Subcutaneous abdominal adipose tissue (tissue), 5 donors: ENCODE data around the gene COL1A2.

Experiments
- H3K27ac ChIP-seq: one replicate; pipeline ENCODE4 v1.7.0; 2013; ENCODE audit warnings: low read depth, mild to moderate bottlenecking, inconsistent platforms, low read length, moderate library complexity
- H3K27me3 ChIP-seq, 5 donors: one replicate each; pipeline ENCODE4 v1.7.0; 2013; ENCODE audit warnings: low read length in 5 of 5, inconsistent platforms in 1 of 5; ENCODE audit not compliant: control insufficient read depth in 5 of 5, insufficient read depth in 4 of 5
- H3K36me3 ChIP-seq, 5 donors: one replicate each; pipeline ENCODE4 v1.7.0; 2013; ENCODE audit warnings: low read length in 5 of 5; ENCODE audit not compliant: control insufficient read depth in 5 of 5, insufficient read depth in 5 of 5
- H3K4me1 ChIP-seq, 5 donors: one replicate each; pipeline ENCODE4 v1.7.0; 2013; ENCODE audit warnings: low read length in 5 of 5, mild to moderate bottlenecking in 3 of 5, moderate library complexity in 1 of 5; ENCODE audit not compliant: control insufficient read depth in 5 of 5, insufficient read depth in 5 of 5
- H3K4me3 ChIP-seq, 5 donors: one replicate each; pipeline ENCODE4 v1.7.0; 2013; ENCODE audit warnings: low read length in 5 of 5, low read depth in 1 of 5
- H3K9ac ChIP-seq, 5 donors: one replicate each; pipeline ENCODE4 v1.7.0; 2013; ENCODE audit warnings: low read length in 5 of 5, mild to moderate bottlenecking in 4 of 5, moderate library complexity in 3 of 5
- H3K9me3 ChIP-seq, 5 donors: one replicate each; pipeline ENCODE4 v1.7.0; 2013; ENCODE audit warnings: low read length in 5 of 5; ENCODE audit not compliant: control insufficient read depth in 5 of 5
- donor health status: healthy.
- donor health status: healthy.
- donor health status: healthy.
- donor health status: healthy.
- donor health status: healthy.

The COL1A2 gene

GRCh38 chr7:94452239-94452638, 57.5 kb downstream of the COL1A2 start:
- Histone ChIP-seq H3K36me3 (no peaks in the 10 kb centered on the region), H3K9ac (no peak overlapping the region), H3K9me3 (no peaks in the 10 kb centered on the region), H3K4me1 (peaks cover 0 to 5% (median 0%) of the 10 kb centered on the region in 5 donors), H3K27ac (no peak overlapping the region), H3K4me3 (no peak overlapping the region), H3K27me3 (no peaks in the 10 kb centered on the region)

- H3K27ac ChIP-seq, result no peak overlapping the region
- peaks cover 0 to 5% (median 0%) of the 10 kb centered on the region in 5 donors for H3K4me1 ChIP-seq
- no peaks in the 10 kb centered on the region for H3K27me3 ChIP-seq
- no peaks in the 10 kb centered on the region for H3K36me3 ChIP-seq
- no peak overlapping the region for H3K9ac ChIP-seq
- H3K9me3 ChIP-seq, result no peaks in the 10 kb centered on the region
- no peak overlapping the region for H3K4me3 ChIP-seq
These were observed 59.2 kb downstream of the COL1A2 start for GRCh38 chr7:94453898-94454297.

GRCh38 chr7:94458041-94458440, 63.3 kb downstream of the COL1A2 start:
- H3K4me1 ChIP-seq, result peaks cover 0 to 5% (median 0%) of the 10 kb centered on the region in 5 donors
- no peak overlapping the region for H3K27ac ChIP-seq
- no peaks in the 10 kb centered on the region for H3K27me3 ChIP-seq
- H3K9me3 ChIP-seq, result no peaks in the 10 kb centered on the region
- H3K9ac ChIP-seq, result no peak overlapping the region
- H3K36me3 ChIP-seq, result no peaks in the 10 kb centered on the region
- no peak overlapping the region for H3K4me3 ChIP-seq

DNA sequence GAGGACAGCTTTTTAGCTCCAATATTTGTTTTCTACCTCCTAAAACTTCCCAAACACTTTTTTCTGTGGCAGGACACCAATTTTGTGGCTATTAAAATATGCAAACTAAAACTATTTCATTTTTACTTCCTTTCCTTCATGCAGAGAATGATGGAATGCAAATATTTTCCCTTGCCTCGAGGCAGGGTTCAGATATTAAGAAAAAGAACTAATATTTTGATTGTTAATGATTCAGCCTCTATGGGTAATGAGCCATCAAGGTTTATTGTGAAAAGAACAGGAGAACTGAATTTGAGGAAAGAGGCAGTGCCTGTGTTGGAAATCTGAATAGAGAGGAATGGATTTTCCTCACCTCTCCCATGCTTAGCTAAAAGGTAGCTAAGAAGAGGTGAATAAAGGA, 71.8 kb downstream of the COL1A2 start:
- Histone ChIP-seq H3K4me1 (no peaks in the 10 kb centered on the region), H3K9me3 (peaks cover 0 to 10% (median 4%) of the 10 kb centered on the region in 5 donors), H3K27me3 (no peaks in the 10 kb centered on the region), H3K27ac (no peak overlapping the region), H3K4me3 (no peak overlapping the region), H3K36me3 (no peaks in the 10 kb centered on the region), H3K9ac (no peak overlapping the region)

GRCh38 chr7:94471604-94472003, 76.9 kb downstream of the COL1A2 start:
- H3K4me3 ChIP-seq, result no peak overlapping the region
- H3K27me3 ChIP-seq, result no peaks in the 10 kb centered on the region
- H3K9me3 ChIP-seq, result peaks cover 2 to 17% (median 4%) of the 10 kb centered on the region in 5 donors
- H3K9ac ChIP-seq, result no peak overlapping the region
- H3K36me3 ChIP-seq, result no peaks in the 10 kb centered on the region
- no peak overlapping the region for H3K27ac ChIP-seq
- H3K4me1 ChIP-seq, result no peaks in the 10 kb centered on the region

GRCh38 chr7:94472608-94473007, 77.9 kb downstream of the COL1A2 start:
- no peaks in the 10 kb centered on the region for H3K36me3 ChIP-seq
- no peak overlapping the region for H3K4me3 ChIP-seq
- H3K9ac ChIP-seq, result no peak overlapping the region
- no peak overlapping the region for H3K27ac ChIP-seq
- H3K9me3 ChIP-seq, result peaks cover 2 to 17% (median 4%) of the 10 kb centered on the region in 5 donors
- no peaks in the 10 kb centered on the region for H3K27me3 ChIP-seq
- no peaks in the 10 kb centered on the region for H3K4me1 ChIP-seq

- Histone ChIP-seq H3K27me3 (no peaks in the 10 kb centered on the region), H3K27ac (no peak overlapping the region), H3K4me3 (no peak overlapping the region), H3K4me1 (peaks cover 0 to 3% (median 0%) of the 10 kb centered on the region in 5 donors), H3K9ac (no peak overlapping the region), H3K9me3 (peaks cover 0 to 11% (median 3%) of the 10 kb centered on the region in 5 donors), H3K36me3 (no peaks in the 10 kb centered on the region)
These were observed 81.7 kb downstream of the COL1A2 start for GRCh38 chr7:94476251-94476840.

DNA sequence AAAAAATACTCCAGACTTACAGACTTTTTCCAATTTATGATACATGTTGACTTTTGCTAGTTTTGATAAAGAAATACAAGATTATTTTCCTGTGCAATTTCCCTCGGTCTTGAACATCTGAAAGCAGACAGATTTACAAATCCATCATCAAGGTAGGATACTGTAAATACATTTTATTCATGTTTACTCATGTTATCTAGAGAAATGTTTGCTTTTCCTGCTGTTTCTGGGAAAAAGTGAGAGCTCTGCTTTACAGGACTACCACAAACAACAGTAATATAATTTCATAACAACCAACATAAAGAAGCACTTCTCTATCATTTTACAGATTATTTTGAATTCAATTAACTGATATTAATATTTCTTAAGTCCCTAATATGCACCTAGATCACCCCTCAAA, 83.2 kb downstream of the COL1A2 start:
- H3K36me3 ChIP-seq, result no peaks in the 10 kb centered on the region
- peaks cover 0 to 3% (median 0%) of the 10 kb centered on the region in 5 donors for H3K9me3 ChIP-seq
- no peak overlapping the region for H3K9ac ChIP-seq
- H3K27ac ChIP-seq, result no peak overlapping the region
- H3K4me1 ChIP-seq, result peaks cover 0 to 3% (median 0%) of the 10 kb centered on the region in 5 donors
- H3K4me3 ChIP-seq, result no peak overlapping the region
- no peaks in the 10 kb centered on the region for H3K27me3 ChIP-seq

DNA sequence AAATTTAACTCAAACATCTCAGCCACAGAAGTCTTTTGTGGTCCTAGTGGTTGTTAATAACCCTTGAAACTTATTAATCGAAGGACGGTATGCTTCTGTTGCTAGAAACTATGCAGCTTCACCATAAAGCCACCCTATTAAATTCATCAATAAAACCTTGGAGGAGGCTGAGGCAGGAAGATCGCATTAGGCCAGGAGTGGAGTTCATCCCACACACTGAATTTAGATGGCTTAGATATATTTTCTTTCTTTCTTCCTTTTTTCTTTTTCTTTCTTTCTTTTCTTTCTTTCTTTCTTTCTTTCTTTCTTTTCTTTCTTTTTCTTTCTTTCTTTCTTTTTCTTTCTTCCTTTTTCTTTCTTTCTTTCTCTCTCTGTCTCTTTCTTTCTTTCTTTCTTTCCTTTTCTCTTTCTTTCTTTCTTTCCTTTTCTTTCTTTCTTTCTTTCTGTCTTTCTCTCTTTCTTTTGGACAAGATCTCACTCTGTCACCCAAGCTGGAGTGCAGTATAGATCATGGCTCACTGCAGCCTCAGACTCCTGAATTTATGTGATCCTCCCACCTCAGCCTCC, 84.0 kb downstream of the COL1A2 start:
- Histone ChIP-seq H3K4me1 (peaks cover 0 to 3% (median 0%) of the 10 kb centered on the region in 5 donors), H3K36me3 (no peaks in the 10 kb centered on the region), H3K9ac (no peak overlapping the region), H3K4me3 (no peak overlapping the region), H3K27ac (no peak overlapping the region), H3K27me3 (no peaks in the 10 kb centered on the region), H3K9me3 (peaks cover 0 to 3% (median 0%) of the 10 kb centered on the region in 5 donors)
